KBM-7 (cell line): ENCODE data around the gene HLF.

Source experiments
- DNase-seq: peaks from one replicate; pipeline ENCODE4 v3.0.0-alpha.2; 2015
- in situ Hi-C: fragments of 300-500 bp; cut with MboI; formaldehyde crosslinking; loops from 2 replicates; pipeline ENCODE4 v1.14.3; 2020; ENCODE audit warnings: low sequenced_read_pairs, low pct_unique_long_range_greater_than_20kb, mixed read lengths

Gene HLF

GRCh38 chr17:55272711-55273578, 8.2 kb downstream of the HLF start:
- in situ Hi-C loops = no loop called here
- DNase-seq = no peak

- DNase-seq = no peak
- in situ Hi-C loops = no loop called here
These were observed 9.0 kb downstream of the HLF start for GRCh38 chr17:55273579-55274354.

GRCh38 chr17:55274355-55275255, 9.8 kb downstream of the HLF start:
- DNase-seq = no peak
- in situ Hi-C loops = no loop called here

GRCh38 chr17:55275894-55276804, 11.4 kb downstream of the HLF start:
- no peak for DNase-seq
- in situ Hi-C loops = no loop called here

GRCh38 chr17:55278173-55278961, 13.6 kb downstream of the HLF start:
- in situ Hi-C loops = no loop called here
- DNase-seq = no peak

- DNase-seq = no peak
- in situ Hi-C loops = no loop called here
These were observed 14.4 kb downstream of the HLF start for GRCh38 chr17:55279203-55279602.

GRCh38 chr17:55279788-55280187, 15.0 kb downstream of the HLF start:
- in situ Hi-C loops = no loop called here
- no peak for DNase-seq

- DNase-seq = no peak
- in situ Hi-C loops = no loop called here
These were observed 15.5 kb downstream of the HLF start for GRCh38 chr17:55280212-55280611.

GRCh38 chr17:55281649-55282378, 17.1 kb downstream of the HLF start:
- in situ Hi-C loops = no loop called here

GRCh38 chr17:55282379-55282702, 17.6 kb downstream of the HLF start:
- DNase-seq = no peak

More at GRCh38 chr17:55281649-55282378, 17.1 kb downstream of the HLF start:
- no peak for DNase-seq

GRCh38 chr17:55282741-55283140, 18.0 kb downstream of the HLF start:
- DNase-seq = no peak
- in situ Hi-C loops = no loop called here

More at GRCh38 chr17:55282379-55282702, 17.6 kb downstream of the HLF start:
- in situ Hi-C loops = no loop called here

GRCh38 chr17:55283256-55283965, 18.7 kb downstream of the HLF start:
- in situ Hi-C loops = no loop called here
- DNase-seq = no peak

- in situ Hi-C loops = no loop called here
- no peak for DNase-seq
These were observed 19.5 kb downstream of the HLF start for GRCh38 chr17:55284001-55284884.

GRCh38 chr17:55284944-55285339, 20.2 kb downstream of the HLF start:
- no peak for DNase-seq
- in situ Hi-C loops = no loop called here

GRCh38 chr17:55285340-55286301, 20.9 kb downstream of the HLF start:
- in situ Hi-C loops = no loop called here
- no peak for DNase-seq
